Uterus (tissue), 2 donors: ENCODE measurements around the gene DNASE1.

ENCODE experiments used
- POLR2A ChIP-seq, 2 donors: fragments of 450-650 bp; IDR thresholded peaks; one replicate each; pipeline ENCODE4 v1.6.1; 2016; ENCODE audit warnings: antibody characterized with exemption in 2 of 2, mild to moderate bottlenecking in 1 of 2, moderate library complexity in 1 of 2
- TF ChIP-seq, protein P1 (sequence below), 4 experiments: fragments of 200-600 bp in 2 of 4; fragments of 450-650 bp in 2 of 4; sonication (generic) in 2 of 4; IDR thresholded peaks; one replicate each; pipeline ENCODE4 v1.5.1; 2016 to 2019; ENCODE audit warnings: antibody characterized with exemption in 4 of 4, mild to moderate bottlenecking in 2 of 4, moderate library complexity in 1 of 4

- TF ChIP-seq, protein P1, sequence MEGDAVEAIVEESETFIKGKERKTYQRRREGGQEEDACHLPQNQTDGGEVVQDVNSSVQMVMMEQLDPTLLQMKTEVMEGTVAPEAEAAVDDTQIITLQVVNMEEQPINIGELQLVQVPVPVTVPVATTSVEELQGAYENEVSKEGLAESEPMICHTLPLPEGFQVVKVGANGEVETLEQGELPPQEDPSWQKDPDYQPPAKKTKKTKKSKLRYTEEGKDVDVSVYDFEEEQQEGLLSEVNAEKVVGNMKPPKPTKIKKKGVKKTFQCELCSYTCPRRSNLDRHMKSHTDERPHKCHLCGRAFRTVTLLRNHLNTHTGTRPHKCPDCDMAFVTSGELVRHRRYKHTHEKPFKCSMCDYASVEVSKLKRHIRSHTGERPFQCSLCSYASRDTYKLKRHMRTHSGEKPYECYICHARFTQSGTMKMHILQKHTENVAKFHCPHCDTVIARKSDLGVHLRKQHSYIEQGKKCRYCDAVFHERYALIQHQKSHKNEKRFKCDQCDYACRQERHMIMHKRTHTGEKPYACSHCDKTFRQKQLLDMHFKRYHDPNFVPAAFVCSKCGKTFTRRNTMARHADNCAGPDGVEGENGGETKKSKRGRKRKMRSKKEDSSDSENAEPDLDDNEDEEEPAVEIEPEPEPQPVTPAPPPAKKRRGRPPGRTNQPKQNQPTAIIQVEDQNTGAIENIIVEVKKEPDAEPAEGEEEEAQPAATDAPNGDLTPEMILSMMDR (IDR thresholded peaks at IDR 0.05) = no peak
- TF ChIP-seq POLR2A (IDR thresholded peaks at IDR 0.05) = no peak
These were observed 35.2 kb downstream of the DNASE1 start for GRCh38 chr16:3689731-3690130.
